Embryonic facial prominence (tissue), 1 donor: ENCODE measurements around the gene ANXA5.
A peak's percentile ranks its signal among the peaks of the same experiment; 100 is the strongest.

Experiments
- DNase-seq: peaks from one replicate; pipeline ENCODE4 v3.0.0-alpha.2; 2016; ENCODE audit errors: extremely low spot score

Gene ANXA5

GRCh38 chr4:121712001-121712651, 15.3 kb upstream of the ANXA5 start:
- no peak for DNase-seq

- no peak for DNase-seq
These were observed 14.7 kb upstream of the ANXA5 start for GRCh38 chr4:121711263-121712000.

GRCh38 chr4:121709766-121710405, 13.1 kb upstream of the ANXA5 start:
- no peak for DNase-seq

GRCh38 chr4:121707344-121707743, 10.6 kb upstream of the ANXA5 start:
- no peak for DNase-seq

GRCh38 chr4:121706595-121707021, 9.8 kb upstream of the ANXA5 start:
- DNase-seq: no peak

- DNase-seq: no peak
These were observed 8.7 kb upstream of the ANXA5 start for GRCh38 chr4:121705521-121705920.

- DNase-seq: no peak
These were observed 5.4 kb upstream of the ANXA5 start for GRCh38 chr4:121702136-121702535.

GRCh38 chr4:121701263-121701662, 4.5 kb upstream of the ANXA5 start:
- DNase-seq: no peak

- DNase-seq: no peak
These were observed 1.5 kb upstream of the ANXA5 start for GRCh38 chr4:121698236-121698671.

GRCh38 chr4:121697564-121697963, 784 bp upstream of the ANXA5 start:
- no peak for DNase-seq

GRCh38 chr4:121696170-121696580, 605 bp downstream of the ANXA5 start:
- DNase-seq: peak; percentile 74

GRCh38 chr4:121693886-121694285, 2.9 kb downstream of the ANXA5 start:
- DNase-seq: no peak

GRCh38 chr4:121693450-121693849, 3.3 kb downstream of the ANXA5 start:
- no peak for DNase-seq

- DNase-seq: no peak
These were observed 4.5 kb downstream of the ANXA5 start for GRCh38 chr4:121692261-121692660.

- no peak for DNase-seq
These were observed 6.8 kb downstream of the ANXA5 start for GRCh38 chr4:121690001-121690400.

- no peak for DNase-seq
These were observed 8.1 kb downstream of the ANXA5 start for GRCh38 chr4:121688701-121689100.

- DNase-seq: no peak
These were observed 8.5 kb downstream of the ANXA5 start for GRCh38 chr4:121688261-121688660.

- DNase-seq: no peak
These were observed 10.5 kb downstream of the ANXA5 start for GRCh38 chr4:121686255-121686654.

- no peak for DNase-seq
These were observed 11.5 kb downstream of the ANXA5 start for GRCh38 chr4:121685257-121685656.

- no peak for DNase-seq
These were observed 12.2 kb downstream of the ANXA5 start for GRCh38 chr4:121684561-121684960.

- no peak for DNase-seq
These were observed 12.8 kb downstream of the ANXA5 start for GRCh38 chr4:121684016-121684415.

GRCh38 chr4:121680571-121680970, 16.2 kb downstream of the ANXA5 start:
- DNase-seq: no peak

- no peak for DNase-seq
These were observed 16.8 kb downstream of the ANXA5 start for GRCh38 chr4:121679951-121680350.
